Erythroblast (primary cell): ENCODE measurements around the gene DIP2A.

Source experiments
- GATA1 ChIP-seq: IDR thresholded peaks from 2 replicates; pipeline ENCODE4 v1.6.1; 2011; ENCODE audit warnings: low read depth, mild to moderate bottlenecking, control low read depth, low read length, moderate library complexity
- POLR2A ChIP-seq: IDR thresholded peaks from 2 replicates; pipeline ENCODE4 v1.6.1; 2011; ENCODE audit warnings: mild to moderate bottlenecking, low read length

GRCh38 chr21:46486481-46487126 lies 27.9 kb downstream of the DIP2A start:
- no peak for TF ChIP-seq POLR2A
- TF ChIP-seq GATA1: no peak
